Panc1 (cell line): ENCODE data around the gene AGRP.
A peak's percentile ranks its signal among the peaks of the same experiment; 100 is the strongest.

Experiments used
- POLR2AphosphoS5 ChIP-seq: IDR thresholded peaks from 2 replicates; pipeline ENCODE4 v1.6.1; 2012; ENCODE audit warnings: mild to moderate bottlenecking, low read depth, low read length, moderate library complexity
- SIN3A ChIP-seq: IDR thresholded peaks from 2 replicates; pipeline ENCODE4 v1.6.1; 2012; ENCODE audit warnings: low read depth, mild to moderate bottlenecking, low read length, moderate library complexity, borderline replicate concordance; ENCODE audit not compliant: insufficient read depth
- TCF7L2 ChIP-seq: IDR thresholded peaks from 2 replicates; pipeline ENCODE4 v1.6.1; 2011; ENCODE audit warnings: mild to moderate bottlenecking, low read depth, low read length, inconsistent platforms
- TF ChIP-seq, protein P1 (sequence below): fragments of 450-650 bp; IDR thresholded peaks from 2 replicates; pipeline ENCODE4 v1.5.1; 2017; ENCODE audit warnings: mild to moderate bottlenecking
- TF ChIP-seq, protein P2 (sequence below), 2 experiments: IDR thresholded peaks; 2 replicates each; pipeline ENCODE4 v1.6.1; 2011 to 2012; ENCODE audit warnings: low read depth in 2 of 2, control low read depth in 1 of 2, low read length in 1 of 2, mild to moderate bottlenecking in 1 of 2, moderate library complexity in 1 of 2; ENCODE audit not compliant: insufficient read depth in 1 of 2

DNA sequence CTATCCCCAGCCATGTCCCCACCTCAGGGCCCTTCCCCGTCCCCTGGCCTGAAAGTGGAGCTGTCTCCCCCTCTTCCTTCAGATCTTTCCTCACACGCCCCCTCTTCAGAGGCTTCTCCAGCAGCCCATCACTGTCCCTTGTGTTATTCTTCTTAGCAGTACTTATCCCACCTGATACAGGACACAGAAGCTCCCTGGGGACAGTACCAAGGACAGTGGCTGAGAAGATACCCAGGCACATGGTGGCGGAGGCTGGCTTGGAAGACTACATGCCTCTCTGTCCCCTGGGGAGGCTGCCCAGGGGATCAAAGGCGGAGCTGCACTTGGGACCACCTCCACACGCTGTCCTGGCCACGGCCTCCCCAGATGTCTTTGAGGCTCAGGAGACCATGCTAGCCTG lies 28.5 kb downstream of the AGRP start:
- TF ChIP-seq, protein P1, sequence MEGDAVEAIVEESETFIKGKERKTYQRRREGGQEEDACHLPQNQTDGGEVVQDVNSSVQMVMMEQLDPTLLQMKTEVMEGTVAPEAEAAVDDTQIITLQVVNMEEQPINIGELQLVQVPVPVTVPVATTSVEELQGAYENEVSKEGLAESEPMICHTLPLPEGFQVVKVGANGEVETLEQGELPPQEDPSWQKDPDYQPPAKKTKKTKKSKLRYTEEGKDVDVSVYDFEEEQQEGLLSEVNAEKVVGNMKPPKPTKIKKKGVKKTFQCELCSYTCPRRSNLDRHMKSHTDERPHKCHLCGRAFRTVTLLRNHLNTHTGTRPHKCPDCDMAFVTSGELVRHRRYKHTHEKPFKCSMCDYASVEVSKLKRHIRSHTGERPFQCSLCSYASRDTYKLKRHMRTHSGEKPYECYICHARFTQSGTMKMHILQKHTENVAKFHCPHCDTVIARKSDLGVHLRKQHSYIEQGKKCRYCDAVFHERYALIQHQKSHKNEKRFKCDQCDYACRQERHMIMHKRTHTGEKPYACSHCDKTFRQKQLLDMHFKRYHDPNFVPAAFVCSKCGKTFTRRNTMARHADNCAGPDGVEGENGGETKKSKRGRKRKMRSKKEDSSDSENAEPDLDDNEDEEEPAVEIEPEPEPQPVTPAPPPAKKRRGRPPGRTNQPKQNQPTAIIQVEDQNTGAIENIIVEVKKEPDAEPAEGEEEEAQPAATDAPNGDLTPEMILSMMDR = no peak
- TF ChIP-seq POLR2AphosphoS5 = no peak
- no peak for TF ChIP-seq SIN3A
- TF ChIP-seq, protein P2, sequence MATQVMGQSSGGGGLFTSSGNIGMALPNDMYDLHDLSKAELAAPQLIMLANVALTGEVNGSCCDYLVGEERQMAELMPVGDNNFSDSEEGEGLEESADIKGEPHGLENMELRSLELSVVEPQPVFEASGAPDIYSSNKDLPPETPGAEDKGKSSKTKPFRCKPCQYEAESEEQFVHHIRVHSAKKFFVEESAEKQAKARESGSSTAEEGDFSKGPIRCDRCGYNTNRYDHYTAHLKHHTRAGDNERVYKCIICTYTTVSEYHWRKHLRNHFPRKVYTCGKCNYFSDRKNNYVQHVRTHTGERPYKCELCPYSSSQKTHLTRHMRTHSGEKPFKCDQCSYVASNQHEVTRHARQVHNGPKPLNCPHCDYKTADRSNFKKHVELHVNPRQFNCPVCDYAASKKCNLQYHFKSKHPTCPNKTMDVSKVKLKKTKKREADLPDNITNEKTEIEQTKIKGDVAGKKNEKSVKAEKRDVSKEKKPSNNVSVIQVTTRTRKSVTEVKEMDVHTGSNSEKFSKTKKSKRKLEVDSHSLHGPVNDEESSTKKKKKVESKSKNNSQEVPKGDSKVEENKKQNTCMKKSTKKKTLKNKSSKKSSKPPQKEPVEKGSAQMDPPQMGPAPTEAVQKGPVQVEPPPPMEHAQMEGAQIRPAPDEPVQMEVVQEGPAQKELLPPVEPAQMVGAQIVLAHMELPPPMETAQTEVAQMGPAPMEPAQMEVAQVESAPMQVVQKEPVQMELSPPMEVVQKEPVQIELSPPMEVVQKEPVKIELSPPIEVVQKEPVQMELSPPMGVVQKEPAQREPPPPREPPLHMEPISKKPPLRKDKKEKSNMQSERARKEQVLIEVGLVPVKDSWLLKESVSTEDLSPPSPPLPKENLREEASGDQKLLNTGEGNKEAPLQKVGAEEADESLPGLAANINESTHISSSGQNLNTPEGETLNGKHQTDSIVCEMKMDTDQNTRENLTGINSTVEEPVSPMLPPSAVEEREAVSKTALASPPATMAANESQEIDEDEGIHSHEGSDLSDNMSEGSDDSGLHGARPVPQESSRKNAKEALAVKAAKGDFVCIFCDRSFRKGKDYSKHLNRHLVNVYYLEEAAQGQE (IDR thresholded peaks at IDR 0.05; ENCODE audit: insufficient read depth in 1 of 2, low read depth in 2 of 2, low read length in 1 of 2) = peak; percentile 17 to 45; a peak in 2 of 4 replicates
- TF ChIP-seq TCF7L2 = no peak
